GM12873 (cell line): ENCODE measurements around the gene THRB.

Experiments
- CTCF ChIP-seq: IDR thresholded peaks from 2 replicates; pipeline ENCODE4 v1.5.1; 2012; ENCODE audit warnings: low read depth, mild to moderate bottlenecking, moderate library complexity, low read length, control low read depth; ENCODE audit not compliant: insufficient read depth; ENCODE audit errors: missing control alignments

The THRB gene

GRCh38 chr3:24120434-24120833 lies 374.2 kb downstream of the THRB start:
- no peak for TF ChIP-seq CTCF

GRCh38 chr3:24119321-24119751 lies 375.3 kb downstream of the THRB start:
- TF ChIP-seq CTCF = no peak

GRCh38 chr3:24117508-24117907 lies 377.1 kb downstream of the THRB start:
- TF ChIP-seq CTCF = no peak

- TF ChIP-seq CTCF = no peak
Measured at GRCh38 chr3:24111711-24112110, 382.9 kb downstream of the THRB start.

- TF ChIP-seq CTCF = no peak
Measured at GRCh38 chr3:24110051-24110450, 384.6 kb downstream of the THRB start.

GRCh38 chr3:24101676-24102168 lies 392.9 kb downstream of the THRB start:
- no peak for TF ChIP-seq CTCF

GRCh38 chr3:24100696-24101402 lies 393.8 kb downstream of the THRB start:
- no peak for TF ChIP-seq CTCF
